Lung (tissue), 12 donors: ENCODE measurements around the gene BEND6. TPM values are rescaled to one million over a fixed set of nuclear protein-coding genes. Genes with fewer than 3 reads are reported as not detected.

Source experiments
- ATAC-seq: fragments of 200-7000 bp; cut with Tn5 transposase; one replicate; pipeline ENCODE4 v1.9.1; 2020; ENCODE audit warnings: moderate number of reproducible peaks; ENCODE audit not compliant: insufficient read depth, low FRiP score
- DNase-seq, 3 donors: peaks; one replicate each; pipeline ENCODE4 v3.0.0-alpha.2; 2013 to 2017
- H3K27ac ChIP-seq, 2 donors: one replicate each; pipeline ENCODE4 v1.5.1; 2013; ENCODE audit warnings: mild to moderate bottlenecking in 2 of 2, moderate library complexity in 2 of 2, control low read depth in 1 of 2, inconsistent platforms in 1 of 2, low read depth in 1 of 2, low read length in 1 of 2
- H3K27me3 ChIP-seq, 3 donors: one replicate each; pipeline ENCODE4 v1.5.1; 2013; ENCODE audit warnings: low read length in 2 of 3; ENCODE audit not compliant: control insufficient read depth in 3 of 3, insufficient read depth in 3 of 3
- H3K36me3 ChIP-seq, 4 donors: one replicate each; pipeline ENCODE4 v1.5.1; 2013; ENCODE audit warnings: low read length in 4 of 4, mild to moderate bottlenecking in 1 of 4, moderate library complexity in 1 of 4; ENCODE audit not compliant: control insufficient read depth in 4 of 4, insufficient read depth in 4 of 4
- H3K4me1 ChIP-seq, 5 donors: one replicate each; pipeline ENCODE4 v1.5.1; 2013; ENCODE audit warnings: low read length in 5 of 5, mild to moderate bottlenecking in 2 of 5, moderate library complexity in 1 of 5; ENCODE audit not compliant: control insufficient read depth in 5 of 5, insufficient read depth in 5 of 5
- H3K4me3 ChIP-seq: one replicate; pipeline ENCODE4 v1.5.1; 2013; ENCODE audit warnings: mild to moderate bottlenecking, control low read depth, moderate library complexity
- H3K9ac ChIP-seq, 2 donors: one replicate each; pipeline ENCODE4 v1.5.1; 2013; ENCODE audit warnings: low read length in 2 of 2, control low read depth in 1 of 2; ENCODE audit not compliant: insufficient read depth in 1 of 2
- H3K9me3 ChIP-seq, 4 donors: one replicate each; pipeline ENCODE4 v1.5.1; 2013; ENCODE audit warnings: low read length in 3 of 4, mild to moderate bottlenecking in 1 of 4, moderate library complexity in 1 of 4; ENCODE audit not compliant: control insufficient read depth in 4 of 4, insufficient read depth in 3 of 4
- WGBS, 2 donors: extraction: QIAGEN DNeasy Blood & Tissue Kit; methylation state at CpG; one replicate each; pipeline ENCODE4 v1.1.7; 2013; 5-methylcytosine and 5-hydroxymethylcytosine counted together
- polyA plus RNA-seq, 2 donors: library from polyadenylated mRNA; stranded (reverse); fragments of 200-250 nt; gene quantifications; one replicate each; pipeline ENCODE4 v1.2.1, GENCODE V29; 2013
- total RNA-seq, 2 donors: library from RNA; depleted of rRNA in 1 of 2; stranded (reverse); fragments of >200 nt in 1 of 2; gene quantifications; one replicate each; pipeline ENCODE4 v1.2.1, GENCODE V29; 2014 to 2021
- TF ChIP-seq, protein P1 (sequence below): IDR thresholded peaks from 2 replicates; pipeline ENCODE4 v1.5.1; 2012; ENCODE audit warnings: mild to moderate bottlenecking; ENCODE audit errors: control extremely low read depth, extremely low read depth
- donor health status: control.
- donor health status: control.
- donor health status: Bipolar disorder and iron deficiency.
- donor health status: healthy.
- donor health status: DM: yes; HTN: yes; CAD: no.

BEND6 gene
- total and polyA plus RNA-seq, 4 donors = 0.23 to 0.95 (median 0.51) TPM

DNA sequence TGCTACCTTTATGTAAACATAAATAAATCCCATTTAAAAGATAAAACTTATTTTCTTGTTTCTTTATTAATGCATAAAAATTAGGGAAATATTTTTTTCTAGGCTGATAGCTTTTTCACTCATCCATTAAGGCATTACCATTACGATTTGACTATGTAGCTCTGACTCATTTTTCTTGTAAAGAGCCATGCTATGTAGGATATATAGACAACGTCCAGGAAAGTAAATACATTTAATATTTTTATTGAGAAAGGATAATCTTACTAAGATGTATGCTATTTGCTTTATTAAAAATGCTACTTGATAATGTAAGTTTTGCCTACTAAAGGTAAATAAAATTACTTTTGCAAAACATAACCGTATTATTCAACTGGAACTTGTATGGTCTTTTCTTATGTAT lies 72.4 kb downstream of the BEND6 start:
- H3K36me3 ChIP-seq = no peaks in the 10 kb centered on the region
- H3K27ac ChIP-seq = no peak overlapping the region
- H3K9ac ChIP-seq = no peak overlapping the region
- H3K4me3 ChIP-seq = no peak overlapping the region
- no peaks in the 10 kb centered on the region for H3K27me3 ChIP-seq
- ATAC-seq (no peak), DNase-seq (no peak)
- peaks cover 0 to 3% (median 3%) of the 10 kb centered on the region in 4 donors for H3K9me3 ChIP-seq
- 89% methylated on average over 3 of the region's 3 CpGs for WGBS, 2 donors
- no peaks in the 10 kb centered on the region for H3K4me1 ChIP-seq
- TF ChIP-seq, protein P1, sequence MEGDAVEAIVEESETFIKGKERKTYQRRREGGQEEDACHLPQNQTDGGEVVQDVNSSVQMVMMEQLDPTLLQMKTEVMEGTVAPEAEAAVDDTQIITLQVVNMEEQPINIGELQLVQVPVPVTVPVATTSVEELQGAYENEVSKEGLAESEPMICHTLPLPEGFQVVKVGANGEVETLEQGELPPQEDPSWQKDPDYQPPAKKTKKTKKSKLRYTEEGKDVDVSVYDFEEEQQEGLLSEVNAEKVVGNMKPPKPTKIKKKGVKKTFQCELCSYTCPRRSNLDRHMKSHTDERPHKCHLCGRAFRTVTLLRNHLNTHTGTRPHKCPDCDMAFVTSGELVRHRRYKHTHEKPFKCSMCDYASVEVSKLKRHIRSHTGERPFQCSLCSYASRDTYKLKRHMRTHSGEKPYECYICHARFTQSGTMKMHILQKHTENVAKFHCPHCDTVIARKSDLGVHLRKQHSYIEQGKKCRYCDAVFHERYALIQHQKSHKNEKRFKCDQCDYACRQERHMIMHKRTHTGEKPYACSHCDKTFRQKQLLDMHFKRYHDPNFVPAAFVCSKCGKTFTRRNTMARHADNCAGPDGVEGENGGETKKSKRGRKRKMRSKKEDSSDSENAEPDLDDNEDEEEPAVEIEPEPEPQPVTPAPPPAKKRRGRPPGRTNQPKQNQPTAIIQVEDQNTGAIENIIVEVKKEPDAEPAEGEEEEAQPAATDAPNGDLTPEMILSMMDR = no peak

DNA sequence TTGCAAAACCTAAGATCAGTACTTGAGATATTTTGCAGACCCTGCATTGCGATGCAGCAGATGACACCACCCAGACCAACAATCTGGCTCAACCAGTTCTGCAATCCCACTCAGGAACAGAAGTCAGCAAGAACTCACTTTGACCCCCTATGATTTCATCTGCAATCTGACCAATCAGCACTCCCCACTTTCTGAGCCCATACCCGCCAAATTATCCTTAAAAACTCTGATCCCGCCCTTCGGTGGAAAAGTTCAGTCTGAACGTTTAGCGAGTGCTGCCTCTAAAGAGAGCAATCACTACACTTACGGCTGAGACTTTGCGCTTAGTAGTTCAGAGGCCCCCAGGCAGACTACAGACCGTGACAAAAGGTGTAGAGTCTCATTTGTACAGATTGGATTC lies 74.3 kb downstream of the BEND6 start:
- H3K9ac ChIP-seq = no peak overlapping the region

DNA sequence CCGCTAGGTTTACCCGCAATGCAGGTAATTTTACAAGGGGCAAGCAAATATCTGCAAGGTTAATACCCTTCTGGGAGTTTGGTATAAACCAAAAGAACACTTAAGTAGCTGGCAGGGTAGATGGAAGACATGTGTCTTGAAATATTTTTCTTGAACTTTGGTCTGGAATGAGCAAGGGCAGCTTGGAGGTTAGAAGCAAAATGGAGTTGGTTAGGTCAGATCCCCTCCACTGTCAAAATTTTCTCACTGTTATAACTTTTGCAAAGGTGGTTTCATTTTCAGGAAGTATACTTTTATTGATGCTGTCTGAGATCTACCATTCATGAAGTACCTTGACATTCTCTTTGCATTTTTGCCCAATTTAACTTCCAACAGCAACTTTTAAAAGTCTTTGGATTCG lies 78.3 kb downstream of the BEND6 start:
- H3K9ac ChIP-seq = no peak overlapping the region

More for the DNA sequence above, 74.3 kb downstream of the BEND6 start:
- DNase-seq (no peak), ATAC-seq (no peak)
- no peak overlapping the region for H3K27ac ChIP-seq
- 88 to 93% methylated on average over 9 of the region's 9 CpGs for WGBS, 2 donors
- no peaks in the 10 kb centered on the region for H3K27me3 ChIP-seq
- TF ChIP-seq, protein P1 = no peak
- H3K9me3 ChIP-seq = peaks cover 0 to 3% (median 3%) of the 10 kb centered on the region in 4 donors
- no peak overlapping the region for H3K4me3 ChIP-seq
- H3K4me1 ChIP-seq = no peaks in the 10 kb centered on the region
- no peaks in the 10 kb centered on the region for H3K36me3 ChIP-seq

More for the DNA sequence above, 78.3 kb downstream of the BEND6 start:
- H3K4me1 ChIP-seq = no peaks in the 10 kb centered on the region
- H3K27ac ChIP-seq = no peak overlapping the region
- DNase-seq = no peak
- 92 to 96% methylated on average over 3 of the region's 3 CpGs for WGBS, 2 donors
- no peak for ATAC-seq
- no peaks in the 10 kb centered on the region for H3K36me3 ChIP-seq
- TF ChIP-seq, protein P1 = no peak
- no peaks in the 10 kb centered on the region for H3K9me3 ChIP-seq
- H3K4me3 ChIP-seq = no peak overlapping the region
- no peaks in the 10 kb centered on the region for H3K27me3 ChIP-seq
